Stimulated activated naive CD8-positive, alpha-beta T cell treated with anti-CD3 and anti-CD28 coated beads, Interleukin-15, Interleukin-2, amounts not matched to agents 100 ng/mL and 50 ng/mL, for 24 hours (primary cell): Measurements from ENCODE around the gene WNT2B.

Experiments
- H3K27ac Mint-ChIP-seq: one replicate; pipeline ENCODE4 v1.8.0; 2021; ENCODE audit warnings: mild to moderate bottlenecking, mixed read lengths
- H3K27me3 Mint-ChIP-seq: one replicate; pipeline ENCODE4 v1.8.0; 2021; ENCODE audit warnings: mixed read lengths
- H3K36me3 Mint-ChIP-seq: one replicate; pipeline ENCODE4 v1.8.0; 2021; ENCODE audit warnings: low read depth, mixed read lengths
- H3K4me1 Mint-ChIP-seq: one replicate; pipeline ENCODE4 v1.8.0; 2021; ENCODE audit warnings: low read depth, mixed read lengths
- H3K4me3 Mint-ChIP-seq: one replicate; pipeline ENCODE4 v1.8.0; 2021; ENCODE audit warnings: mild to moderate bottlenecking, mixed read lengths
- H3K9me3 Mint-ChIP-seq: one replicate; pipeline ENCODE4 v1.8.0; 2021; ENCODE audit warnings: mixed read lengths

The WNT2B gene

GRCh38 chr1:112492076-112492475 lies 16.7 kb upstream of the WNT2B start:
- Mint-ChIP-seq H3K9me3 (no peaks in the 10 kb centered on the region), H3K36me3 (no peaks in the 10 kb centered on the region), H3K4me3 (no peak overlapping the region), H3K4me1 (no peaks in the 10 kb centered on the region), H3K27me3 (peaks cover 37% of the 10 kb centered on the region), H3K27ac (no peak overlapping the region)

GRCh38 chr1:112493351-112493750 lies 15.4 kb upstream of the WNT2B start:
- no peaks in the 10 kb centered on the region for H3K9me3 Mint-ChIP-seq
- H3K4me3 Mint-ChIP-seq, result no peak overlapping the region
- peaks cover 50% of the 10 kb centered on the region for H3K27me3 Mint-ChIP-seq
- H3K36me3 Mint-ChIP-seq, result no peaks in the 10 kb centered on the region
- H3K4me1 Mint-ChIP-seq, result no peaks in the 10 kb centered on the region
- no peak overlapping the region for H3K27ac Mint-ChIP-seq

- peaks cover 55% of the 10 kb centered on the region for H3K27me3 Mint-ChIP-seq
- no peak overlapping the region for H3K27ac Mint-ChIP-seq
- H3K36me3 Mint-ChIP-seq, result no peaks in the 10 kb centered on the region
- H3K4me3 Mint-ChIP-seq, result no peak overlapping the region
- H3K9me3 Mint-ChIP-seq, result no peaks in the 10 kb centered on the region
- peaks cover under 1% of the 10 kb centered on the region for H3K4me1 Mint-ChIP-seq
These were observed 12.5 kb upstream of the WNT2B start for GRCh38 chr1:112496290-112496689.

DNA sequence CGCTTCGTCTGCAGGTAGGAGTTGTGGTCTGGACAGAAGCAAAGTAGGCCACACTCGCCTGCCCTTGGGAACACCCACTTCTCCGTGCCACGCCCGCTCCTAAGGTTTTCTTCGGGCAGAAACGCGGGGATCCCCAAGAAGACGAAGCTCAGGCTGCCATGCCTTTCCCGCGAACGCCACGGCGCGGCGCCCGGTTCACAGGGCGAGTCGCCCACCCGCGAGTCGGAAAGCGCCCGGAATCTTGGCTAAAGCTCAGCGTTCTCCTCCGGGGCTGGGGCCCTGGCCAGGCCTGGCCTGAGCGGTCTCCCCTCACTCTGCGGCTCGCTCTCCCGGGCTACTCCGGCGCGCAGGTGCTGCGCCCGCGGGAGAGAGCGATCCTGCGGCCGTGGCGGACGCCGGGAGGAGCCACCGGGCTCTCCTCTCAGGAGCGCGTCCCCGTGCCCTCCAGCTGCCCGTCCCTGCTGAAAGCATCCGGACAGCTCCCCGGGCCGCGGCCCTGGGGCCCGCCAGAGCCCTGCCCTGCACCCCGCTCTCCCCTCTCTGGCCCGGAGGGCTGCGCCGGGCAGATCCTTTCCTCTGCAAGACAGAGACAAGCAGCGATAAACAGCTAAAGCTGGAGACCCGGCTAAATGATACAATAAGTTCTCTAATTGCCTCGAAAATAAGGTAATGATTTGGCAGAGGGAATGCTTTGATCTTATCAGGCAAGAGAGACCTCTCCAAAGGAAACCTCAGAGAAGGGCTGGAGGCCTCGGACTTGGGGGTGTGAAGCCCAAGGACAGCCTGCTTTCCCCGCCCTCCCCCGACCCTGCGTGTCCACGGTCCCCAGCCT lies 6.7 kb upstream of the WNT2B start:
- Mint-ChIP-seq H3K36me3 (no peaks in the 10 kb centered on the region), H3K27ac (no peak overlapping the region), H3K4me1 (peaks cover 5% of the 10 kb centered on the region), H3K9me3 (no peaks in the 10 kb centered on the region), H3K27me3 (peaks cover 67% of the 10 kb centered on the region), H3K4me3 (peak overlapping the region; percentile 54)

DNA sequence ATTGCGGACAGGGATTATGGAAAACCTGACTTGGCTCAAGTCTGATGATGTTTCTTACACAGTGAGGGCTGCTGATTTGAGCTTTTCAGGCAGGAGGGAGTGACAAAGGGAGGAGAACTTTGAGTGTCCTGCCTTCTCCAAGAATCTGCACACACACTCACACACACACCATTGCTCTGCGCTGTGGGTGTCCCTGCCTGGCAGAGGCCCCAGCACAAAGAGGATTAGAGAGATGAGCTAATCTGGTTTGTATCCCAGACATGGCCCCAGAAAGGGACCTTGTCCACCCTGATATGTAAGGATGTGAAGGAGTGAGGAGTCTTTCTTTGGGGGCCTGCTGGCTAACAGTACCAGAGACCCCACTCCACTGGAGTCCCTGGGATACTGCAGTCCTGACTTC lies 5.9 kb upstream of the WNT2B start:
- peaks cover 5% of the 10 kb centered on the region for H3K4me1 Mint-ChIP-seq
- H3K4me3 Mint-ChIP-seq, result no peak overlapping the region
- H3K9me3 Mint-ChIP-seq, result no peaks in the 10 kb centered on the region
- H3K27ac Mint-ChIP-seq, result no peak overlapping the region
- H3K27me3 Mint-ChIP-seq, result peaks cover 66% of the 10 kb centered on the region
- no peaks in the 10 kb centered on the region for H3K36me3 Mint-ChIP-seq

DNA sequence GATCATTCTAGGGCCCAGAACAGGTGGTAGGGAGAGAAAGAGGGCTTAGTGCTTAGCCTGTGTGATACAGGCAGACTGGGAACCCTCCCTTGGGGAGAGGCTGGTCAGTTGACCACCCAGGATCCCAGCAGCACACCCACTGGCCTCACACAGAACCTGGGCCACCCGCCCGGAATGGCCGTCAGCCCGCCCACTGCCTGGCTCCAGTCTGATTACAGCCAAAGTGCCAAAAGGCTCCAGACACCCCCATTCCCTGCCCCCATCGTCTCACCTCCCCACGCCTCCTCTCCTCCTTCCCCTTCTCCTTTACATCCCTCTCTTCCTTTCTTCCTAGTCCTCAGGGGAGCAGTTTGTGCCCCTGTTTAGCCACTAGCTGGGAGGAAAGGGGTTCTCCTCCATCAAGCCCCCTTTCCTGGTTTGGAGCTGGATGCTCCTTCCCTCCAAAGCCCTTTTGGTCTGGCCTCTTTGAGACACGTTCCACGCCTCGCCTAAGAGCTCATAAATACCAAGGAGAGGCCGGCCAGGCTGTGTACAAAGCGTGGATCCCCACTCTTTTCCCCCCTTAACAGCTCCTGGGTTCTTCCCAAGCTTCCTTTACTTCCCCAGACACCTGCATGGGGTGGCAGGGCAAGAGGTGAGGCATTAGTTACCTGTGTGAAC lies 4.6 kb upstream of the WNT2B start:
- Mint-ChIP-seq H3K36me3 (no peaks in the 10 kb centered on the region), H3K4me3 (no peak overlapping the region), H3K9me3 (no peaks in the 10 kb centered on the region), H3K27me3 (peaks cover 53% of the 10 kb centered on the region), H3K4me1 (peaks cover 5% of the 10 kb centered on the region), H3K27ac (no peak overlapping the region)

- no peaks in the 10 kb centered on the region for H3K9me3 Mint-ChIP-seq
- H3K27ac Mint-ChIP-seq, result no peak overlapping the region
- peaks cover 51% of the 10 kb centered on the region for H3K27me3 Mint-ChIP-seq
- H3K4me3 Mint-ChIP-seq, result no peak overlapping the region
- H3K4me1 Mint-ChIP-seq, result peaks cover 5% of the 10 kb centered on the region
- H3K36me3 Mint-ChIP-seq, result no peaks in the 10 kb centered on the region
These were observed 3.9 kb upstream of the WNT2B start for GRCh38 chr1:112504661-112505399.

DNA sequence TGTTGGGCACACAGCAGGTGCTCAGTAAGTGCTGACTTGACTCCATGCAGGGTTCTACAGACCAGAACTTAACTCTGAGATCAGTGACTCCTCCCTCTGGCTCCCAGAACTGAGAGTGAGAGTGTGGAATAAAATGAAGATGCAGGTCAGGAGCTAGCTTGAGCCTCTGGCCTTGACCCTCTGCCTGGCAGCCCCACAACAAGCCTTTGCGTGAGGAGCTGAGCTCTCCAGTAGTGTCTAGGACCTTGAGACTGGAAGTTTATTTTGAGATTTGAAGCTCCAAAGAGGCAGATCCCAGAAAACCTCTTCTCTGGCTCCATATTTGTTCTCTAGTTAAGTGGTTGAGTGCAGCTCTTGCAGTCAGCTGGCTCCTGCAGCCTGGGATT lies 3.4 kb upstream of the WNT2B start:
- H3K27ac Mint-ChIP-seq, result no peak overlapping the region
- H3K4me1 Mint-ChIP-seq, result peaks cover 5% of the 10 kb centered on the region
- no peaks in the 10 kb centered on the region for H3K9me3 Mint-ChIP-seq
- H3K27me3 Mint-ChIP-seq, result peaks cover 54% of the 10 kb centered on the region
- H3K4me3 Mint-ChIP-seq, result no peak overlapping the region
- no peaks in the 10 kb centered on the region for H3K36me3 Mint-ChIP-seq

GRCh38 chr1:112505878-112506277 lies 2.9 kb upstream of the WNT2B start:
- no peaks in the 10 kb centered on the region for H3K9me3 Mint-ChIP-seq
- H3K27me3 Mint-ChIP-seq, result peaks cover 58% of the 10 kb centered on the region
- H3K36me3 Mint-ChIP-seq, result no peaks in the 10 kb centered on the region
- no peak overlapping the region for H3K27ac Mint-ChIP-seq
- H3K4me3 Mint-ChIP-seq, result no peak overlapping the region
- peaks cover 5% of the 10 kb centered on the region for H3K4me1 Mint-ChIP-seq

- peaks cover 4% of the 10 kb centered on the region for H3K4me1 Mint-ChIP-seq
- no peak overlapping the region for H3K27ac Mint-ChIP-seq
- peaks cover 53% of the 10 kb centered on the region for H3K27me3 Mint-ChIP-seq
- H3K4me3 Mint-ChIP-seq, result no peak overlapping the region
- no peaks in the 10 kb centered on the region for H3K9me3 Mint-ChIP-seq
- H3K36me3 Mint-ChIP-seq, result no peaks in the 10 kb centered on the region
These were observed 2.5 kb upstream of the WNT2B start for GRCh38 chr1:112506306-112506705.

- Mint-ChIP-seq H3K9me3 (no peaks in the 10 kb centered on the region), H3K4me1 (peaks cover under 1% of the 10 kb centered on the region), H3K27me3 (peaks cover 49% of the 10 kb centered on the region), H3K4me3 (no peak overlapping the region), H3K36me3 (no peaks in the 10 kb centered on the region), H3K27ac (no peak overlapping the region)
These were observed 2.0 kb upstream of the WNT2B start for GRCh38 chr1:112506731-112507130.

DNA sequence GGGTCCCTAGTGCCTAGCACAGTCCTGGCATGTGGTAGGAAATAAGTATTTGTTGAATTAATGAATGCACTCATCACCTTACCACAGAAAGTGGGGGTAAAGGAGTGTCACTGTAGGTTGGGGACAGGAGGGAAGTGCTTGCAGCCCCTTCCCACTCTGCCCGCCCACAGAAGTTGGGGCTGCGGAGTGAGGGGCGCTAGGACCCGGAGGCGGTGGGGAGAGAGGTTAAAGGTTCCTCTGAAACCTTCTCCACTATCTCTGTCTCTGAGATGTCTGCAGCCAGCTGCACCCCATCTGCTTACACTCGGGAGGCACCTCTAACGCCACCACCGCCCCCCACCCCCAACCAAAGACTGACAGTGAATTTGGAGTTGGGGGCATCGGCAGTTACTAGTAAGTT lies 1.4 kb upstream of the WNT2B start:
- Mint-ChIP-seq H3K4me3 (peak overlapping the region; percentile 74), H3K36me3 (no peaks in the 10 kb centered on the region), H3K9me3 (no peaks in the 10 kb centered on the region), H3K27ac (no peak overlapping the region), H3K4me1 (no peaks in the 10 kb centered on the region), H3K27me3 (peaks cover 47% of the 10 kb centered on the region)

- Mint-ChIP-seq H3K27me3 (peaks cover 41% of the 10 kb centered on the region), H3K36me3 (no peaks in the 10 kb centered on the region), H3K4me3 (peak overlapping the region; percentile 74), H3K27ac (no peak overlapping the region), H3K9me3 (no peaks in the 10 kb centered on the region), H3K4me1 (no peaks in the 10 kb centered on the region)
These were observed 866 bp upstream of the WNT2B start for GRCh38 chr1:112507921-112508277.

DNA sequence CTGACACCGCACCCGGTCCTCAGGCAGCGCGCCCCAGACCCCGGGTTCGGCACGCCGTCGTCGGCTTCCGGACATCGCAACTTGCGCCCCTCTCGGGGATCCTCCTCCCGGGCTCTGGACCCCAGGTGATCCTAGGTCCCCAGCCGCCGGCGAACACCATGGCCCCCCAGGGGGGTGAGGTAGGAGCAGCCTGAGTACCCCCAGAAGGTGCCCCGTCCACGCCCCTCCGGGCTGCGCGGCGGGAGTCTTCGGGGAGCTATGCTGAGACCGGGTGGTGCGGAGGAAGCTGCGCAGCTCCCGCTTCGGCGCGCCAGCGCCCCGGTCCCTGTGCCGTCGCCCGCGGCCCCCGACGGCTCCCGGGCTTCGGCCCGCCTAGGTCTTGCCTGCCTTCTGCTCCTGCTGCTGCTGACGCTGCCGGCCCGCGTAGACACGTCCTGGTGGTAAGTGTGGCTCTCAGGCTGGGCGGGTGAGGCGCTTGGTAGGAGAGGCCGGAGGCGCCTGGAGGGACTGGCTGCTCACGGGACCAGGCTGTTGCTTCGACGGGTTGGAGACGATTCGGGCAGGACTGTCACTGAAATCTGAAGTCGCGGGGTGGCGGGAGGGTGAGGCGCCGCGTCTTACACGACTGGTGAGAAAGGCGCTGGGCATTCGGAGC lies 367 bp downstream of the WNT2B start:
- H3K9me3 Mint-ChIP-seq, result no peaks in the 10 kb centered on the region
- H3K36me3 Mint-ChIP-seq, result no peaks in the 10 kb centered on the region
- H3K27ac Mint-ChIP-seq, result no peak overlapping the region
- peak overlapping the region; percentile 30 for H3K4me3 Mint-ChIP-seq
- H3K27me3 Mint-ChIP-seq, result peaks cover 31% of the 10 kb centered on the region
- H3K4me1 Mint-ChIP-seq, result no peaks in the 10 kb centered on the region

DNA sequence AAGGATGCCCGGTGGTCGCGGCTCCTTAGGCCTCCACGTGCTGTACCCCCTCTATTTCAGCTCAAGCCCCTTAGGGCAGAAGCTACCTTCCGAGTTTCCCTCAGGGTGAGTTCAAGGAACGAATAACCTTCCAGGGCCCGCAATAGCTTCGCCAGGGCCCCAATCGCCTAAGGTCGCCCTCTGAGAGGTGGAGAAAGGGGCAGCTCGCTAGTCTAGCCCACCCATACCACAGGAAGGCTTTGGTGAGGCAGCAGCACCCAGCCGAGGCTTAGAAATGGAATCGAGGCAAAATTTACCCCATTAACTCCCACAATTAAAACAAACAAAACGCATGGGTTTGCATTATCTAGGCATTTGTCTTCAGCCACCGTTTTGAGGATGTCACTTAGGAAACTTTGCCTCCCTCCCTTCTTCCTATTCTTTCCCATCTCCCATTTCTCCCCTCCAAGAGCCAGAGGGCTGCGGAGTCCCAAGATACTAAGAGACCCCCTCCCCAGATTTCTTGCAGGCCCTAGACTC lies 954 bp downstream of the WNT2B start:
- Mint-ChIP-seq H3K36me3 (no peaks in the 10 kb centered on the region), H3K4me3 (peak overlapping the region; percentile 30), H3K9me3 (no peaks in the 10 kb centered on the region), H3K27ac (no peak overlapping the region), H3K27me3 (peaks cover 28% of the 10 kb centered on the region), H3K4me1 (no peaks in the 10 kb centered on the region)
